Mononuclear cell (primary cell): ENCODE data around the gene PLAC9. TPM values are rescaled to one million over a fixed set of nuclear protein-coding genes. Genes with fewer than 3 reads are reported as not detected.

Source experiments
- total RNA-seq: library from RNA; depleted of rRNA; stranded (reverse); fragments of >200 nt; gene quantifications from one replicate; pipeline ENCODE4 v1.2.3, GENCODE V29; 2012

PLAC9 gene
- total RNA-seq, 1 donor, result not detected

Other genes with a start within 250 kb of the PLAC9 start
- gene SFTPD, start 183.6 kb upstream of the PLAC9 start, total RNA-seq, result not detected
- 3.0 TPM for gene TMEM254, start 54.1 kb upstream of the PLAC9 start, total RNA-seq
- gene ANXA11, start 72.8 kb downstream of the PLAC9 start, total RNA-seq, result 61.6 TPM
- gene MAT1A, start 156.9 kb downstream of the PLAC9 start, total RNA-seq, result not detected
- not detected for gene DYDC1, start 224.0 kb downstream of the PLAC9 start, total RNA-seq
- gene DYDC2, start 224.1 kb downstream of the PLAC9 start, total RNA-seq, result not detected